SHP77 (cell line): Measurements from ENCODE around the gene IRF2BP1.
"Not testable (repeated sequence)": the region's sequence is repeated elsewhere in the genome, so short reads cannot be mapped to it uniquely, and the experiment has no call there.

ENCODE experiments used
- DNase-seq, 2 experiments: peaks; one replicate each; lab custom pipeline; 2025; lab: John Stamatoyannopoulos, UW

Gene IRF2BP1

GRCh38 chr19:45881082-45881908 is 4.6 kb downstream of the IRF2BP1 start:
- DNase-seq = no peak

- DNase-seq = no peak
Measured at GRCh38 chr19:45879971-45880370, 6.0 kb downstream of the IRF2BP1 start.

GRCh38 chr19:45879055-45879454 is 6.9 kb downstream of the IRF2BP1 start:
- DNase-seq = no peak

GRCh38 chr19:45878043-45878794 is 7.7 kb downstream of the IRF2BP1 start:
- no peak for DNase-seq

GRCh38 chr19:45876411-45877197 is 9.3 kb downstream of the IRF2BP1 start:
- DNase-seq = no peak

GRCh38 chr19:45876161-45876410 is 9.9 kb downstream of the IRF2BP1 start:
- DNase-seq = no peak

GRCh38 chr19:45874620-45874966 is 11.3 kb downstream of the IRF2BP1 start:
- no peak for DNase-seq

- DNase-seq = no peak
Measured at GRCh38 chr19:45873219-45873772, 12.6 kb downstream of the IRF2BP1 start.

GRCh38 chr19:45872095-45872919 is 13.6 kb downstream of the IRF2BP1 start:
- no peak for DNase-seq

- DNase-seq = no peak
Measured at GRCh38 chr19:45870798-45871197, 15.1 kb downstream of the IRF2BP1 start.

GRCh38 chr19:45867241-45867640 is 18.7 kb downstream of the IRF2BP1 start:
- not testable (repeated sequence) for DNase-seq

GRCh38 chr19:45866400-45867176 is 19.4 kb downstream of the IRF2BP1 start:
- no peak for DNase-seq

GRCh38 chr19:45865269-45865948 is 20.5 kb downstream of the IRF2BP1 start:
- DNase-seq = no peak

- no peak for DNase-seq
Measured at GRCh38 chr19:45864629-45865082, 21.3 kb downstream of the IRF2BP1 start.

GRCh38 chr19:45863840-45864628 is 21.9 kb downstream of the IRF2BP1 start, which contains the start of gene FOXA3:
FOXA3 (plus strand) TSS chr19:45864326; CDS start chr19:45864457, 131 bp downstream.
- peak; percentile 35 to 55 for DNase-seq

GRCh38 chr19:45863335-45863839 is 22.6 kb downstream of the IRF2BP1 start:
- no peak for DNase-seq

- peak; percentile 99 for DNase-seq
Measured at GRCh38 chr19:45862564-45863334, 23.2 kb downstream of the IRF2BP1 start, which contains the start of gene SYMPK. SYMPK (minus strand) TSS chr19:45863147; CDS start chr19:45854495, 8,652 bp downstream.

- DNase-seq = no peak
Measured at GRCh38 chr19:45862271-45862563, 23.7 kb downstream of the IRF2BP1 start.
